GM12873 (cell line): ENCODE results near the gene ROCK1.

Experiments used
- TF ChIP-seq, protein P1 (sequence below): IDR thresholded peaks from 2 replicates; pipeline ENCODE4 v1.5.1; 2012; ENCODE audit warnings: low read depth, mild to moderate bottlenecking, moderate library complexity, low read length, control low read depth; ENCODE audit not compliant: insufficient read depth; ENCODE audit errors: missing control alignments

ROCK1 gene

GRCh38 chr18:21083017-21083416 lies 28.6 kb downstream of the ROCK1 start:
- TF ChIP-seq, protein P1, sequence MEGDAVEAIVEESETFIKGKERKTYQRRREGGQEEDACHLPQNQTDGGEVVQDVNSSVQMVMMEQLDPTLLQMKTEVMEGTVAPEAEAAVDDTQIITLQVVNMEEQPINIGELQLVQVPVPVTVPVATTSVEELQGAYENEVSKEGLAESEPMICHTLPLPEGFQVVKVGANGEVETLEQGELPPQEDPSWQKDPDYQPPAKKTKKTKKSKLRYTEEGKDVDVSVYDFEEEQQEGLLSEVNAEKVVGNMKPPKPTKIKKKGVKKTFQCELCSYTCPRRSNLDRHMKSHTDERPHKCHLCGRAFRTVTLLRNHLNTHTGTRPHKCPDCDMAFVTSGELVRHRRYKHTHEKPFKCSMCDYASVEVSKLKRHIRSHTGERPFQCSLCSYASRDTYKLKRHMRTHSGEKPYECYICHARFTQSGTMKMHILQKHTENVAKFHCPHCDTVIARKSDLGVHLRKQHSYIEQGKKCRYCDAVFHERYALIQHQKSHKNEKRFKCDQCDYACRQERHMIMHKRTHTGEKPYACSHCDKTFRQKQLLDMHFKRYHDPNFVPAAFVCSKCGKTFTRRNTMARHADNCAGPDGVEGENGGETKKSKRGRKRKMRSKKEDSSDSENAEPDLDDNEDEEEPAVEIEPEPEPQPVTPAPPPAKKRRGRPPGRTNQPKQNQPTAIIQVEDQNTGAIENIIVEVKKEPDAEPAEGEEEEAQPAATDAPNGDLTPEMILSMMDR: no peak

- TF ChIP-seq, protein P1: no peak
These were observed 30.2 kb downstream of the ROCK1 start for GRCh38 chr18:21081426-21081825.

GRCh38 chr18:21080576-21080975 lies 31.0 kb downstream of the ROCK1 start:
- TF ChIP-seq, protein P1: no peak

GRCh38 chr18:21074336-21075323 lies 37.0 kb downstream of the ROCK1 start:
- TF ChIP-seq, protein P1: no peak

- TF ChIP-seq, protein P1: no peak
These were observed 38.4 kb downstream of the ROCK1 start for GRCh38 chr18:21073180-21073579.

DNA sequence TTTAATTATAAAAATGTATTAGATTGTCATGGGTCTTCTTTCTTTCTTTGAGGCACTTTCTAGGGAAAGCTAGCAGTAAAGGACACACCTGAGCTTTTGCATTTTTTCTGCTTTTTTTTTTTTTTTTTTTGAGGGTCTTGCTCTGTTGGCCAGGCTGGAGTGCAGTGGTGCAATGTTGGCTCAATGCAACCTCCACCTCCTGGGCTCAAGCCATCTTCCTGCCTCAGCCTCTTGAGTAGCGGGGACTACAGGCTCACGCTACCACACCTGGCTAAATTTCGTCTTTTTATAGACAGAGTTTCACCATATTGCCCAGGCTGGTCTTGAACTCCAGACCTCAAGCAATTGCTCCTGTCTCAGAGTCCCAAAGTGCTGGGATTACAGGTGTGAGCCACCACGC lies 40.5 kb downstream of the ROCK1 start:
- TF ChIP-seq, protein P1: no peak

GRCh38 chr18:21069468-21069867 lies 42.1 kb downstream of the ROCK1 start:
- TF ChIP-seq, protein P1: no peak
